ENCODE data around the gene NTMT1.
"Not testable (repeated sequence)": the region's sequence is repeated elsewhere in the genome, so short reads cannot be mapped to it uniquely, and the experiment has no call there.

NTMT1 gene

GRCh38 chr9:129587487-129588262, 38.3 kb upstream of the NTMT1 start:
- no peaks in the 10 kb centered on the region for H3K36me3 ChIP-seq (ENCODE audit: control insufficient read depth, insufficient read depth, low read length)
- no peaks in the 10 kb centered on the region for H3K27me3 ChIP-seq (ENCODE audit: control insufficient read depth, insufficient read depth, low read length)
- H3K4me3 ChIP-seq (ENCODE audit: low read length), result no peak overlapping the region
- H3K9ac ChIP-seq (ENCODE audit: low read length), result no peak overlapping the region
- H3K4me1 ChIP-seq (ENCODE audit: control insufficient read depth, insufficient read depth, low read length), result peaks cover 7% of the 10 kb centered on the region
- H3K9me3 ChIP-seq (ENCODE audit: control insufficient read depth, low read length), result no peaks in the 10 kb centered on the region

GRCh38 chr9:129590466-129590865, 35.5 kb upstream of the NTMT1 start:
- Histone ChIP-seq H3K9me3 (ENCODE audit: control insufficient read depth, low read length) (no peaks in the 10 kb centered on the region), H3K27me3 (ENCODE audit: control insufficient read depth, insufficient read depth, low read length) (no peaks in the 10 kb centered on the region), H3K9ac (ENCODE audit: low read length) (no peak overlapping the region), H3K36me3 (ENCODE audit: control insufficient read depth, insufficient read depth, low read length) (no peaks in the 10 kb centered on the region), H3K4me3 (ENCODE audit: low read length) (no peak overlapping the region), H3K4me1 (ENCODE audit: control insufficient read depth, insufficient read depth, low read length) (no peaks in the 10 kb centered on the region)

DNA sequence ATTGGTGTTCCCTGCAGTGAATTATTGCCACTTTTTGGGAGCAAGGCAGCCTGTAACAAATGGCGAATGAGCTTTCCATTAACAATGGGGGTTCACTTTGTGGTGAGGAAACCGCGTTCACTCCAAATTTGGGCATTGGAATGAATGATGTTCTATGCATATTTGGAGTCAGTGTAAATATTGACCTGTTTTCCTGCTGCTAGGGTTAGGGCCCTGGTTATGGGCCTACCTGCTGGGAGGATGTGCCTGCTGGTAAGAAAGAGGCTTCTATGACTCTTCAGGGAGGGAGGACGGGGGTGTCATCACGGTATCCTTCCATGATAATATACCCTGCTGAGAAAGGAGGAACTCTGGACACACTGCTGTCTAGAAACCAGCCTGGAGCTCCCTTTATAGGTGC, 34.0 kb upstream of the NTMT1 start:
- Histone ChIP-seq H3K9me3 (ENCODE audit: control insufficient read depth, low read length) (no peaks in the 10 kb centered on the region), H3K4me1 (ENCODE audit: control insufficient read depth, insufficient read depth, low read length) (peaks cover 13% of the 10 kb centered on the region), H3K27me3 (ENCODE audit: control insufficient read depth, insufficient read depth, low read length) (no peaks in the 10 kb centered on the region), H3K4me3 (ENCODE audit: low read length) (no peak overlapping the region), H3K9ac (ENCODE audit: low read length) (no peak overlapping the region), H3K36me3 (ENCODE audit: control insufficient read depth, insufficient read depth, low read length) (no peaks in the 10 kb centered on the region)

- not testable (repeated sequence) for H3K4me3 ChIP-seq (ENCODE audit: low read length); H3K9me3 ChIP-seq (ENCODE audit: control insufficient read depth, low read length); H3K9ac ChIP-seq (ENCODE audit: low read length); H3K36me3 ChIP-seq (ENCODE audit: control insufficient read depth, insufficient read depth, low read length); H3K27me3 ChIP-seq (ENCODE audit: control insufficient read depth, insufficient read depth, low read length)
- peaks cover 20% of the 10 kb centered on the region for H3K4me1 ChIP-seq (ENCODE audit: control insufficient read depth, insufficient read depth, low read length)
Observed at GRCh38 chr9:129592790-129593189, 33.2 kb upstream of the NTMT1 start.

- no peaks in the 10 kb centered on the region for H3K9me3 ChIP-seq (ENCODE audit: control insufficient read depth, low read length)
- peaks cover 10% of the 10 kb centered on the region for H3K27me3 ChIP-seq (ENCODE audit: control insufficient read depth, insufficient read depth, low read length)
- no peak overlapping the region for H3K4me3 ChIP-seq (ENCODE audit: low read length)
- H3K36me3 ChIP-seq (ENCODE audit: control insufficient read depth, insufficient read depth, low read length), result no peaks in the 10 kb centered on the region
- H3K9ac ChIP-seq (ENCODE audit: low read length), result no peak overlapping the region
- peaks cover 26% of the 10 kb centered on the region for H3K4me1 ChIP-seq (ENCODE audit: control insufficient read depth, insufficient read depth, low read length)
Observed at GRCh38 chr9:129594632-129595031, 31.3 kb upstream of the NTMT1 start.

- Histone ChIP-seq H3K9ac (ENCODE audit: low read length) (no peak overlapping the region), H3K9me3 (ENCODE audit: control insufficient read depth, low read length) (no peaks in the 10 kb centered on the region), H3K4me3 (ENCODE audit: low read length) (no peak overlapping the region), H3K36me3 (ENCODE audit: control insufficient read depth, insufficient read depth, low read length) (no peaks in the 10 kb centered on the region), H3K4me1 (ENCODE audit: control insufficient read depth, insufficient read depth, low read length) (peaks cover 26% of the 10 kb centered on the region), H3K27me3 (ENCODE audit: control insufficient read depth, insufficient read depth, low read length) (peaks cover 10% of the 10 kb centered on the region)
Observed at GRCh38 chr9:129595311-129595741, 30.6 kb upstream of the NTMT1 start.

DNA sequence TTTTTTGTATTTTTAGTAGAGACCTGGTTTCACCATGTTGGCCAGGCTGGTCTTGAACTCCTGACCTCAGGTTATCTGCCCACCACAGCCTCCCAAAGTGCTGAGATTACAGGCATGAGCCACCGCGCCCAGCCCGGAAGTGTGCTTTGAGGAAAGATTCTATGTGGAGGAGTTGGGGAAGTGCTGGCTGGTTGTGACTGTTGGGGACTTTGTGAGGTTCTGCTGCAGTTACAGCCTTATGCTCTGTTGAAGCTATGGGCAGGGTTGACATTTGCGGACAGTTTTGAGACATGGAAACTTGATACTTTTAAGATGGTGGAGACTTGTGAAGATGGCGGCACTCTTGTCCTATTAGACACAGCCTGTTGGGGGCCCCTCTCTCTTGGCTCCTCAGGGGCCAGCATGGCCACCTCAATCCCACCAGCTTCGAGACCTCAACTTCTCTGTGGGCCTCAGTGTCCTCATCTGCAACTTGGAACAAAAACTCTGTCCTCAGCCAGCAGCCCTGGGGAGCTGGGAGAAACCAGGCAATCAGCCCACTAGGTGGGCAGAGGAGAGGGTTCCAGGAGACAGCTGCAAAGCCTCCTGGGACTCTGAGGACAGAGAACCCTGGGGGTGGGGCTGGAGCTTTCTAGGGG, 29.9 kb upstream of the NTMT1 start:
- H3K4me1 ChIP-seq (ENCODE audit: control insufficient read depth, insufficient read depth, low read length), result peaks cover 26% of the 10 kb centered on the region
- H3K9ac ChIP-seq (ENCODE audit: low read length), result peak overlapping the region; percentile 59
- H3K27me3 ChIP-seq (ENCODE audit: control insufficient read depth, insufficient read depth, low read length), result peaks cover 10% of the 10 kb centered on the region
- H3K36me3 ChIP-seq (ENCODE audit: control insufficient read depth, insufficient read depth, low read length), result no peaks in the 10 kb centered on the region
- no peak overlapping the region for H3K4me3 ChIP-seq (ENCODE audit: low read length)
- H3K9me3 ChIP-seq (ENCODE audit: control insufficient read depth, low read length), result no peaks in the 10 kb centered on the region

- Histone ChIP-seq H3K9me3 (ENCODE audit: control insufficient read depth, low read length) (no peaks in the 10 kb centered on the region), H3K27me3 (ENCODE audit: control insufficient read depth, insufficient read depth, low read length) (peaks cover 10% of the 10 kb centered on the region), H3K9ac (ENCODE audit: low read length) (peak overlapping the region; percentile 59), H3K4me1 (ENCODE audit: control insufficient read depth, insufficient read depth, low read length) (peaks cover 26% of the 10 kb centered on the region), H3K36me3 (ENCODE audit: control insufficient read depth, insufficient read depth, low read length) (no peaks in the 10 kb centered on the region), H3K4me3 (ENCODE audit: low read length) (no peak overlapping the region)
Observed at GRCh38 chr9:129596541-129597331, 29.2 kb upstream of the NTMT1 start.

GRCh38 chr9:129597355-129598088, 28.4 kb upstream of the NTMT1 start:
- H3K9me3 ChIP-seq (ENCODE audit: control insufficient read depth, low read length), result no peaks in the 10 kb centered on the region
- peaks cover 27% of the 10 kb centered on the region for H3K4me1 ChIP-seq (ENCODE audit: control insufficient read depth, insufficient read depth, low read length)
- peak overlapping the region; percentile 8 for H3K4me3 ChIP-seq (ENCODE audit: low read length)
- H3K9ac ChIP-seq (ENCODE audit: low read length), result peak overlapping the region; percentile 65
- peaks cover 10% of the 10 kb centered on the region for H3K27me3 ChIP-seq (ENCODE audit: control insufficient read depth, insufficient read depth, low read length)
- H3K36me3 ChIP-seq (ENCODE audit: control insufficient read depth, insufficient read depth, low read length), result no peaks in the 10 kb centered on the region

- no peaks in the 10 kb centered on the region for H3K36me3 ChIP-seq (ENCODE audit: control insufficient read depth, insufficient read depth, low read length)
- peaks cover 32% of the 10 kb centered on the region for H3K4me1 ChIP-seq (ENCODE audit: control insufficient read depth, insufficient read depth, low read length)
- H3K4me3 ChIP-seq (ENCODE audit: low read length), result peak overlapping the region; percentile 8
- no peaks in the 10 kb centered on the region for H3K9me3 ChIP-seq (ENCODE audit: control insufficient read depth, low read length)
- peaks cover 10% of the 10 kb centered on the region for H3K27me3 ChIP-seq (ENCODE audit: control insufficient read depth, insufficient read depth, low read length)
- H3K9ac ChIP-seq (ENCODE audit: low read length), result peak overlapping the region; percentile 65
Observed at GRCh38 chr9:129598089-129598596, 27.8 kb upstream of the NTMT1 start.

DNA sequence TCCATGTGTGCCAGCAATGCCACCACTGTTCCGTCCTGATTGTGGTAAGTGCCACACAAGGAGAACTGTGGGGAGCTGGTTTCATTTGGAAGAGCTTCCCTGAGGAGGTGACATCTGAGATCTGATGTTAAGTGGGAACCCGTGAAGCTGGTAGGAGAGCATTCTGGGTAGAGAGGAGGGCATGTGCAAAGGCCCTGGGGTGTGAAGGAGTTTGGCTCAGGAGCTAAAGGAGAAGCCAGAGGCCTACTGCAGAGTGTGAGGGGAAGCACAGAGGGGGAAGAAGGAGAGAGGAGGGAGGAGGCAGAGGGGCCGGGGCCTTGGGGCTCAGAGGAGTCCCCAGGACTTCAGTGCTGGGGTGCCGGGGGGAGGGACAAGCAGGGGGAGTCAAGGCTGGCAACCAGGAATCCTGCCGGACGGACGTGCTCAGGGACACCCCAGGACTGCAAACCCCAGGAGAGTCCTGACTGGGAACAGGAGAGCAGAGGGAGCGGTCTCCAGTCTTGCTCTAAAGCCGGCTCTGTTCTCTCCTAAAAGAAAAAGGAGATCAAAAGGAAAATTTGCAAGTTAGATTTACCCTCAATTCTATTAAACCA, 24.8 kb upstream of the NTMT1 start:
- no peaks in the 10 kb centered on the region for H3K36me3 ChIP-seq (ENCODE audit: control insufficient read depth, insufficient read depth, low read length)
- H3K9me3 ChIP-seq (ENCODE audit: control insufficient read depth, low read length), result no peaks in the 10 kb centered on the region
- peaks cover 10% of the 10 kb centered on the region for H3K27me3 ChIP-seq (ENCODE audit: control insufficient read depth, insufficient read depth, low read length)
- H3K9ac ChIP-seq (ENCODE audit: low read length), result no peak overlapping the region
- H3K4me1 ChIP-seq (ENCODE audit: control insufficient read depth, insufficient read depth, low read length), result peaks cover 26% of the 10 kb centered on the region
- H3K4me3 ChIP-seq (ENCODE audit: low read length), result no peak overlapping the region
